WI38 (cell line): ENCODE data around the gene MAL.

ENCODE experiments used
- H3K4me3 ChIP-seq: 2 replicates; pipeline ENCODE4 v1.5.1; 2011; ENCODE audit warnings: low read depth, mild to moderate bottlenecking, control low read depth, low read length
- CTCF ChIP-seq: IDR thresholded peaks from 2 replicates; pipeline ENCODE4 v1.5.1; 2012; ENCODE audit warnings: low read depth, mild to moderate bottlenecking, control low read depth, low read length

The MAL gene

GRCh38 chr2:95044601-95045000, 19.1 kb downstream of the MAL start:
- no peak overlapping the region for H3K4me3 ChIP-seq
- no peak for TF ChIP-seq CTCF

GRCh38 chr2:95046371-95047112, 21.0 kb downstream of the MAL start:
- no peak for TF ChIP-seq CTCF
- H3K4me3 ChIP-seq, result no peak overlapping the region

GRCh38 chr2:95047629-95048510, 22.4 kb downstream of the MAL start:
- H3K4me3 ChIP-seq, result no peak overlapping the region
- no peak for TF ChIP-seq CTCF

GRCh38 chr2:95048825-95049682, 23.5 kb downstream of the MAL start:
- H3K4me3 ChIP-seq, result no peak overlapping the region
- no peak for TF ChIP-seq CTCF

- no peak for TF ChIP-seq CTCF
- H3K4me3 ChIP-seq, result no peak overlapping the region
Observed at GRCh38 chr2:95049683-95049955, 24.1 kb downstream of the MAL start.

GRCh38 chr2:95049961-95050360, 24.5 kb downstream of the MAL start:
- no peak overlapping the region for H3K4me3 ChIP-seq
- no peak for TF ChIP-seq CTCF
